Nephron (organoid): ENCODE data around the gene TMEM87B.

ENCODE experiments used
- H3K27ac Mint-ChIP-seq, 3 experiments: 2 replicates each; pipeline ENCODE4 v1.8.0; 2020; ENCODE audit warnings: mixed read lengths in 3 of 3, mild to moderate bottlenecking in 2 of 3, moderate library complexity in 1 of 3
- H3K27me3 Mint-ChIP-seq: 2 replicates; pipeline ENCODE4 v1.8.0; 2021; ENCODE audit warnings: low read depth, mild to moderate bottlenecking, moderate library complexity, mixed read lengths
- H3K36me3 Mint-ChIP-seq: 2 replicates; pipeline ENCODE4 v1.8.0; 2020; ENCODE audit warnings: low read depth, mixed read lengths
- H3K4me1 Mint-ChIP-seq: 2 replicates; pipeline ENCODE4 v1.8.0; 2020; ENCODE audit warnings: mixed read lengths
- H3K4me3 Mint-ChIP-seq, 3 experiments: 2 replicates each; pipeline ENCODE4 v1.8.0; 2020; ENCODE audit warnings: mild to moderate bottlenecking in 3 of 3, mixed read lengths in 3 of 3, moderate library complexity in 2 of 3
- H3K9me3 Mint-ChIP-seq: 2 replicates; pipeline ENCODE4 v1.8.0; 2020; ENCODE audit warnings: mixed read lengths
- TF ChIP-seq, protein P1 (sequence below), 3 experiments: fragments of 200-600 bp; sonication (generic); IDR thresholded peaks; one replicate each; pipeline ENCODE4 v1.5.0; 2021; ENCODE audit warnings: antibody characterized with exemption in 3 of 3; ENCODE audit not compliant: unreplicated experiment in 3 of 3

TMEM87B gene

DNA sequence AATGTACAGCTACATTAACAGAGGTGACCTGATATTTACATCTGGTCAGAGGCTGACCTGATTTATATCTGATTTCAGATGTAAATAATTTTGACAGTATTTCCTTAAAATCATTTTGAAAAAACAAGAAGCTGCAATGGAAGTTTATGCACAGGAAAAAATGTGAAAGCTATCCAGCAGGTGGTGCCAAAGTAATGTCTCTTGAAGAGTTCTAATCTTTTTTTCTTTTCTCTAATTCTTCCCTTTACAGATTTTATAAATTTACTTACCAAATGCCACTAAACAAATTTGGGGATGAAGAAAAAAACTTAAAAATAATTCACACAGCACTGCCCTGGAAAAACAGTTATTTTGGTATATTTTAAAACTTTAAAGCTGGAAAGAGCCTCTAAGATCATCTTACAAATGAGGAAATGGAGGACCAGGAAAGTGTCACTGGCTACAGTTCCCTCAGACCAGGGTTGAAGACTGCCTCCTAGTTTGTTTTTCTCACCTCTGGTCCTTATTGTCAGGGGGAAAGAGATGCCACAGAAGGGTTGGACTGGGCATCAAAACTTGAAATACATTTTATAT lies 66.7 kb downstream of the TMEM87B start:
- H3K4me1 Mint-ChIP-seq, result no peaks in the 10 kb centered on the region
- H3K27ac Mint-ChIP-seq, result no peak overlapping the region
- peaks cover 48% of the 10 kb centered on the region for H3K36me3 Mint-ChIP-seq
- H3K4me3 Mint-ChIP-seq, result no peak overlapping the region
- peaks cover 31% of the 10 kb centered on the region for H3K9me3 Mint-ChIP-seq
- no peaks in the 10 kb centered on the region for H3K27me3 Mint-ChIP-seq
- TF ChIP-seq, protein P1, sequence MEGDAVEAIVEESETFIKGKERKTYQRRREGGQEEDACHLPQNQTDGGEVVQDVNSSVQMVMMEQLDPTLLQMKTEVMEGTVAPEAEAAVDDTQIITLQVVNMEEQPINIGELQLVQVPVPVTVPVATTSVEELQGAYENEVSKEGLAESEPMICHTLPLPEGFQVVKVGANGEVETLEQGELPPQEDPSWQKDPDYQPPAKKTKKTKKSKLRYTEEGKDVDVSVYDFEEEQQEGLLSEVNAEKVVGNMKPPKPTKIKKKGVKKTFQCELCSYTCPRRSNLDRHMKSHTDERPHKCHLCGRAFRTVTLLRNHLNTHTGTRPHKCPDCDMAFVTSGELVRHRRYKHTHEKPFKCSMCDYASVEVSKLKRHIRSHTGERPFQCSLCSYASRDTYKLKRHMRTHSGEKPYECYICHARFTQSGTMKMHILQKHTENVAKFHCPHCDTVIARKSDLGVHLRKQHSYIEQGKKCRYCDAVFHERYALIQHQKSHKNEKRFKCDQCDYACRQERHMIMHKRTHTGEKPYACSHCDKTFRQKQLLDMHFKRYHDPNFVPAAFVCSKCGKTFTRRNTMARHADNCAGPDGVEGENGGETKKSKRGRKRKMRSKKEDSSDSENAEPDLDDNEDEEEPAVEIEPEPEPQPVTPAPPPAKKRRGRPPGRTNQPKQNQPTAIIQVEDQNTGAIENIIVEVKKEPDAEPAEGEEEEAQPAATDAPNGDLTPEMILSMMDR (IDR thresholded peaks at IDR 0.05; ENCODE audit: unreplicated experiment in 3 of 3), result peak; percentile 56 to 71 (median 66)

GRCh38 chr2:112129060-112129459 lies 74.0 kb downstream of the TMEM87B start:
- Mint-ChIP-seq H3K36me3 (peaks cover 14% of the 10 kb centered on the region), H3K9me3 (peaks cover 52% of the 10 kb centered on the region), H3K4me1 (no peaks in the 10 kb centered on the region), H3K27me3 (no peaks in the 10 kb centered on the region), H3K27ac (no peak overlapping the region), H3K4me3 (no peak overlapping the region)
- TF ChIP-seq, protein P1 (IDR thresholded peaks at IDR 0.05; ENCODE audit: unreplicated experiment in 3 of 3), result no peak

DNA sequence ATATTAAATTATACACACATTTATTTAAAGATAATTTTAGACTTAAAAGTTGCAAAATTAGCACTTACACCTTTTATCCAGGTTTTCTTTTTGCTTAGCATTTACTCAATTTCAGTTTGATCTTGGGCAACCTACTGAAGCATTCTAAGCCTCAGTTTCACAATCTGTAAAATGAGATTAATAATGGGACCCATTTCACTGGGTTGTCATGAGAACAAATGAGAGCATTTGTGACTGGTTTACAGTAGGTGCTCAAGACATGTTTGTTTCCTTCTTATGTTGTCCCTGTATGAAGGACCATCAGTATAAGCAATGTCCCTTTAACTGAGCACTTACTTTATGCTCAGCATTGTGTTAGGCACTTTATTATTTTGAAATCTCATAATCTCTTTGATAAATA lies 78.3 kb downstream of the TMEM87B start:
- Mint-ChIP-seq H3K4me3 (no peak overlapping the region), H3K27me3 (peaks cover 26% of the 10 kb centered on the region), H3K9me3 (peaks cover 24% of the 10 kb centered on the region), H3K4me1 (peaks cover 5% of the 10 kb centered on the region), H3K27ac (no peak overlapping the region), H3K36me3 (no peaks in the 10 kb centered on the region)
- TF ChIP-seq, protein P1 (IDR thresholded peaks at IDR 0.05; ENCODE audit: unreplicated experiment in 3 of 3), result no peak

DNA sequence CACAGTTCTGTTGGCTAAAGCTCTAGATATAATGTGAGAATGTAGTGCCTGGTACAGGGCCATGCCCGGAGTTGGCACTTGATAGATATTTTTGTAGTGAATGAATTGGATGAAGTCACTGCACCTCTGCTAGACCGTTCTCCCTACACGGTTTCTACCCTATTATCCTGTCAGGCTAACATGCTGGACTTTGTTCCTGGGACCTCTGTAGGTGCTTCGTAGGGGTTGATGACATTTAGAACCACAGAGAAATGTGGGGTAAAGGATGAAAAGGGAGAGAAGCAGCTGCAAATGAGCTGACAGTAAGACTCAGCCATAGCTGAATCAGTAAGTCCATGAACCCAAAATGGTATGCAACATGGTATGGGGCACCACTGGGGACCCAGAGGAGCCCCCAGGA lies 79.1 kb downstream of the TMEM87B start:
- Mint-ChIP-seq H3K27ac (no peak overlapping the region), H3K27me3 (peaks cover 30% of the 10 kb centered on the region), H3K36me3 (no peaks in the 10 kb centered on the region), H3K9me3 (peaks cover 17% of the 10 kb centered on the region), H3K4me1 (peaks cover 5% of the 10 kb centered on the region), H3K4me3 (no peak overlapping the region)
- TF ChIP-seq, protein P1 (IDR thresholded peaks at IDR 0.05; ENCODE audit: unreplicated experiment in 3 of 3), result no peak

- no peaks in the 10 kb centered on the region for H3K36me3 Mint-ChIP-seq
- H3K4me1 Mint-ChIP-seq, result peaks cover 5% of the 10 kb centered on the region
- H3K4me3 Mint-ChIP-seq, result peak overlapping the region; percentile 77 to 83 (median 79)
Observed at GRCh38 chr2:112136096-112136495, 81.0 kb downstream of the TMEM87B start.

More at GRCh38 chr2:112136096-112136495, 81.0 kb downstream of the TMEM87B start:
- Mint-ChIP-seq H3K27ac (peak overlapping the region in 2 of 3 experiments; percentile 47 to 71), H3K9me3 (peaks cover 12% of the 10 kb centered on the region), H3K27me3 (peaks cover 38% of the 10 kb centered on the region)
- TF ChIP-seq, protein P1 (IDR thresholded peaks at IDR 0.05; ENCODE audit: unreplicated experiment in 3 of 3), result no peak
